ENCODE data around the gene PCDHB11.
"Not testable (repeated sequence)": the region's sequence is repeated elsewhere in the genome, so short reads cannot be mapped to it uniquely, and the experiment has no call there.

PCDHB11 gene

DNA sequence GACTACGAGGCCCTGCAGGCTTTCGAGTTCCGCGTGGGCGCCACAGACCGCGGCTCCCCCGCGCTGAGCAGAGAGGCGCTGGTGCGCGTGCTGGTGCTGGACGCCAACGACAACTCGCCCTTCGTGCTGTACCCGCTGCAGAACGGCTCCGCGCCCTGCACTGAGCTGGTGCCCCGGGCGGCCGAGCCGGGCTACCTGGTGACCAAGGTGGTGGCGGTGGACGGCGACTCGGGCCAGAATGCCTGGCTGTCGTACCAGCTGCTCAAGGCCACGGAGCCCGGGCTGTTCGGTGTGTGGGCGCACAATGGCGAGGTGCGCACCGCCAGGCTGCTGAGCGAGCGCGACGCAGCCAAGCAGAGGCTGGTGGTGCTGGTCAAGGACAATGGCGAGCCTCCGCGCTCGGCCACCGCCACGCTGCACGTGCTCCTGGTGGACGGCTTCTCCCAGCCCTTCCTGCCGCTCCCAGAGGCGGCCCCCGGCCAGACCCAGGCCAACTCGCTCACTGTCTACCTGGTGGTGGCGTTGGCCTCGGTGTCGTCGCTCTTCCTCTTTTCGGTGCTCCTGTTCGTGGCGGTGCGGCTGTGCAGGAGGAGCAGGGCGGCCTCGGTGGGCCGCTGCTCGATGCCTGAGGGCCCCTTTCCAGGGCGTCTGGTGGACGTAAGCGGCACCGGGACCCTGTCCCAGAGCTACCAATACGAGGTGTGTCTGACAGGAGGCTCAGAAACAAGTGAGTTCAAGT, 15.1 kb upstream of the PCDHB11 start:
- in situ Hi-C loops (cut with MboI; ENCODE audit: low sequenced_read_pairs): loop anchor here (25.0 kb wide), 1 partner anchor 378 kb away; no protein-coding TSS in a partner anchor

DNA sequence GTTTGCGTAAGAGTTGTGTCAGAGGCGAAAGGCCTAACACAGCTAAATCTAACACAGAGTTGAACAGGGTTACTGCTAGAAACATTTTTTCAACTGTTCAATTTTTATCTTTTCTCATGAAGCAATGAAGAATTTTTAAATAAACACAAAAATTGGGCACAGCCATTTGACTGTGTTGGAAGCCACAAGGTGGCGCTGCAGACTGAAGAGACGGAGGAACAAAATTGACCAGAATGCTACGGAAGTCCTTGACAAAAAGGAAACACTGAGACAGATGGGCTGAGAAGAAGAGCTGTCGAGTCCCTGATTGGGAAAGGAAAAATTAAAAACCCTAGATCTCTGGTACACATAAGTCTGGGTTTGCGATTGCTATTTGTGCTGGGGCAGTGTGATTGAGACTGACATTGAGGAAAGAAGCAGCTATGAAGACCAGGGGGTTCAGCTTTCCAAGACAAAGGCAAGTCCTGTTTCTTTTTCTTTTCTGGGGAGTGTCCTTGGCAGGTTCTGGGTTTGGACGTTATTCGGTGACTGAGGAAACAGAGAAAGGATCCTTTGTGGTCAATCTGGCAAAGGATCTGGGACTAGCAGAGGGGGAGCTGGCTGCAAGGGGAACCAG, 12.4 kb upstream of the PCDHB11 start, which contains the start of gene PCDHB9:
TSS of gene PCDHB9 (plus strand) at position 265 of the 616 bp plus-strand sequence. CDS start at position 423, 158 bp downstream.
- in situ Hi-C loops (cut with MboI; ENCODE audit: low sequenced_read_pairs): loop anchor here (25.0 kb wide), 1 partner anchor 375 kb away; no protein-coding TSS in a partner anchor

- in situ Hi-C loops (cut with MboI; ENCODE audit: low sequenced_read_pairs): loop anchor here (25.0 kb wide), 1 partner anchor 374 kb away; no protein-coding TSS in a partner anchor
Observed at GRCh38 chr5:141188682-141189081, 10.7 kb upstream of the PCDHB11 start.

- in situ Hi-C loops (cut with MboI; ENCODE audit: low sequenced_read_pairs): loop anchor here (25.0 kb wide), 1 partner anchor 373 kb away; no protein-coding TSS in a partner anchor
Observed at GRCh38 chr5:141189131-141189530, 10.3 kb upstream of the PCDHB11 start.

DNA sequence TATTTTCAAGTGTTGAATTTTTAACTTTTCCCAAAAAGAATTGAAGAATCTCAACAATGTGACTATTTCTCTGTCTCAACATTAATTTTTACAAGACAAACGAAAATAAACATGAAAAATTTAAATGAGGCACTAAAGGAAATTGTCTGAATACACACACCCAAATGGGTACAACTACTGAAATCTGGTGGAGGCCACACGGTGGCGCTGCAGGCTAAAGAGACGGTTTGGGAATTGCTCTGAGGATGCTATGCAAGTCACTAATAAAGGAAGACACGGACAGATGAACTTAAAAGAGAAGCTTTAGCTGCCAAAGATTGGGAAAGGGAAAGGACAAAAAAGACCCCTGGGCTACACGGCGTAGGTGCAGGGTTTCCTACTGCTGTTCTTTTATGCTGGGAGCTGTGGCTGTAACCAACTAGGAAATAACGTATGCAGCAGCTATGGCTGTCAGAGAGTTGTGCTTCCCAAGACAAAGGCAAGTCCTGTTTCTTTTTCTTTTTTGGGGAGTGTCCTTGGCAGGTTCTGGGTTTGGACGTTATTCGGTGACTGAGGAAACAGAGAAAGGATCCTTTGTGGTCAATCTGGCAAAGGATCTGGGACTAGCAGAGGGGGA, 7.2 kb upstream of the PCDHB11 start, which contains the start of gene PCDHB10:
TSS of gene PCDHB10 (plus strand) at position 244 of the 616 bp plus-strand sequence. CDS start at position 444, 200 bp downstream.
- in situ Hi-C loops (cut with MboI; ENCODE audit: low sequenced_read_pairs): loop anchor here (25.0 kb wide), 1 partner anchor 370 kb away; no protein-coding TSS in a partner anchor

GRCh38 chr5:141194332-141194731, 5.1 kb upstream of the PCDHB11 start:
- in situ Hi-C loops (cut with MboI; ENCODE audit: low sequenced_read_pairs): loop anchor here (25.0 kb wide), 1 partner anchor 368 kb away; no protein-coding TSS in a partner anchor

DNA sequence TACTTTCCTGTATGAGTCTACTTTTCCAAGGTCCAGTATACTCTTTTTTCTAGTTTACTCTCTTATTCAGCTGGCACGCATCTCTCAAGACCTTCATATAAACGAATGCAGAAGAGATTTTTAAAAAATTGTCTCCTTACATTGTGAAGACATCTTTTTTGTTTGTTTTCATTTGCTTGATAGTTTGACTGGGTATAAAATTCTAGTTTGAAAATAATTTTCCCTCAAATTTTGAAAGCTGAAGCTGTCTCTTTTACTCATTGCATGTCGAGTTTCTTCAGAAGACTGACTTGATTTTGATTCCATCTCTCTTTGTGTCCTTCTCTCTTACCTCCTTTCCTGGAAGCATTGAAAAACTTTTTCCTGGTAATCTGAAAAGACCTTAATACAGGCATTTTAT, 3.1 kb upstream of the PCDHB11 start:
- in situ Hi-C loops (cut with MboI; ENCODE audit: low sequenced_read_pairs): loop anchor here (25.0 kb wide), 1 partner anchor 366 kb away; no protein-coding TSS in a partner anchor

DNA sequence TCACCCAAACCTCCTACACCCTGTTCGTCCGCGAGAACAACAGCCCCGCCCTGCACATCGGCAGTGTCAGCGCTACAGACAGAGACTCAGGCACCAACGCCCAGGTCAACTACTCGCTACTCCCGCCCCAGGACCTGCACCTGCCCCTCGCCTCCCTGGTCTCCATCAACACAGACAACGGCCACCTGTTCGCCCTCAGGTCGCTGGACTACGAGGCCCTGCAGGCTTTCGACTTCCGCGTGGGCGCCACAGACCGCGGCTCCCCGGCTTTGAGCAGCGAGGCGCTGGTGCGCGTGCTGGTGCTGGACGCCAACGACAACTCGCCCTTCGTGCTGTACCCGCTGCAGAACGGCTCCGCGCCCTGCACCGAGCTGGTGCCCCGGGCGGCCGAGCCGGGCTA, 1.7 kb downstream of the PCDHB11 start:
- in situ Hi-C loops (cut with MboI; ENCODE audit: low sequenced_read_pairs): not testable (repeated sequence)

DNA sequence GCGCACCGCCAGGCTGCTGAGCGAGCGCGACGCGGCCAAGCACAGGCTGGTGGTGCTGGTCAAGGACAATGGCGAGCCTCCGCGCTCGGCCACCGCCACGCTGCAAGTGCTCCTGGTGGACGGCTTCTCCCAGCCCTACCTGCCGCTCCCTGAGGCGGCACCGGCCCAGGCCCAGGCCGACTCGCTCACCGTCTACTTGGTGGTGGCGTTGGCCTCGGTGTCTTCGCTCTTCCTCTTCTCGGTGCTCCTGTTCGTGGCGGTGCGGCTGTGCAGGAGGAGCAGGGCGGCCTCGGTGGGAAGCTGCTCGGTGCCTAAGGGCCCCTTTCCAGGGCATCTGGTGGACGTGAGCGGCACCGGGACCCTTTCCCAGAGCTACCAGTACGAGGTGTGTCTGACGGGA, 2.2 kb downstream of the PCDHB11 start:
- in situ Hi-C loops (cut with MboI; ENCODE audit: low sequenced_read_pairs): not testable (repeated sequence)

GRCh38 chr5:141208478-141208877, 9.1 kb downstream of the PCDHB11 start, which contains the start of gene PCDHB12:
TSS of gene PCDHB12 (plus strand) at chr5:141208719. CDS start at chr5:141208908, 189 bp downstream.
- in situ Hi-C loops (cut with MboI; ENCODE audit: low sequenced_read_pairs): no loop called here

DNA sequence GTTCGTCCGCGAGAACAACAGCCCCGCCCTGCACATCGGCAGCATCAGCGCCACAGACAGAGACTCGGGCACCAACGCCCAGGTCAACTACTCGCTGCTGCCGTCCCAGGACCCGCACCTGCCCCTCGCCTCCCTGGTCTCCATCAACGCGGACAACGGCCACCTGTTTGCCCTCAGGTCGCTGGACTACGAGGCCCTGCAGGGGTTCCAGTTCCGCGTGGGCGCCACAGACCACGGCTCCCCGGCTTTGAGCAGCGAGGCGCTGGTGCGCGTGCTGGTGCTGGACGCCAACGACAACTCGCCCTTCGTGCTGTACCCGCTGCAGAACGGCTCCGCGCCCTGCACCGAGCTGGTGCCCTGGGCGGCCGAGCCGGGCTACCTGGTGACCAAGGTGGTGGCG, 10.9 kb downstream of the PCDHB11 start:
- in situ Hi-C loops (cut with MboI; ENCODE audit: low sequenced_read_pairs): not testable (repeated sequence)

DNA sequence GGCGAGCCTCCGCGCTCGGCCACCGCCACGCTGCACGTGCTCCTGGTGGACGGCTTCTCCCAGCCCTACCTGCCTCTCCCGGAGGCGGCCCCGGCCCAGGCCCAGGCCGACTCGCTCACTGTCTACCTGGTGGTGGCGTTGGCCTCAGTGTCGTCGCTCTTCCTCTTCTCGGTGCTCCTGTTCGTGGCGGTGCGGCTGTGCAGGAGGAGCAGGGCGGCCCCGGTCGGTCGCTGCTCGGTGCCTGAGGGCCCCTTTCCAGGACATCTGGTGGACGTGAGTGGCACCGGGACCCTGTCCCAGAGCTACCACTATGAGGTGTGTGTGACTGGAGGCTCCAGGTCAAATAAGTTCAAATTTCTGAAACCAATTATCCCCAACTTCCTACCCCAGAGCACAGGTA, 11.4 kb downstream of the PCDHB11 start:
- in situ Hi-C loops (cut with MboI; ENCODE audit: low sequenced_read_pairs): not testable (repeated sequence)

DNA sequence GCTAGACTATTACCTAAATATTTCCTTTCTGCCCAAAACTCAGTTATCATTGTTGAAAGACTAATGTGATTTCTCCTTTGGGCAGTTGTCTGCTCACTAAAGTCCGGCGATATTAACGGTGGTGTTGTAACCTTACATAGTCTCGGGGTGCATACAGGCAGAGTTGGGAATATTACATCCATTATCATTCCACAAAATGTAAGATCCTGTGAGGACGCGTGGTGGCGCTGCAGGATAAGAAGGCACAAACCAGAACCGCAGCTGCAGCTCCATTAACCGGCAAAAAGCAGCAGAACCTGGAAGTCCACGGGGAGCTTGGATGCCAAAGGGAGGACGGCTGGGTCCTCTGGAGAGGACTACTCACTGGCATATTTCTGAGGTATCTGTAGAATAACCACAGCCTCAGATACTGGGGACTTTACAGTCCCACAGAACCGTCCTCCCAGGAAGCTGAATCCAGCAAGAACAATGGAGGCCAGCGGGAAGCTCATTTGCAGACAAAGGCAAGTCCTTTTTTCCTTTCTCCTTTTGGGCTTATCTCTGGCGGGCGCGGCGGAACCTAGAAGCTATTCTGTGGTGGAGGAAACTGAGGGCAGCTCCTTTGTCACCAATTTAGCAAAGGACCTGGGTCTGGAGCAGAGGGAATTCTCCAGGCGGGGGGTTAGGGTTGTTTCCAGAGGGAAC, 14.4 kb downstream of the PCDHB11 start, which contains the start of gene PCDHB13:
TSS of gene PCDHB13 (plus strand) at position 264 of the 684 bp plus-strand sequence. CDS start at position 469, 205 bp downstream.
- in situ Hi-C loops (cut with MboI; ENCODE audit: low sequenced_read_pairs): not testable (repeated sequence)

- in situ Hi-C loops (cut with MboI; ENCODE audit: low sequenced_read_pairs): not testable (repeated sequence)
Observed at GRCh38 chr5:141214583-141214982, 15.2 kb downstream of the PCDHB11 start.

DNA sequence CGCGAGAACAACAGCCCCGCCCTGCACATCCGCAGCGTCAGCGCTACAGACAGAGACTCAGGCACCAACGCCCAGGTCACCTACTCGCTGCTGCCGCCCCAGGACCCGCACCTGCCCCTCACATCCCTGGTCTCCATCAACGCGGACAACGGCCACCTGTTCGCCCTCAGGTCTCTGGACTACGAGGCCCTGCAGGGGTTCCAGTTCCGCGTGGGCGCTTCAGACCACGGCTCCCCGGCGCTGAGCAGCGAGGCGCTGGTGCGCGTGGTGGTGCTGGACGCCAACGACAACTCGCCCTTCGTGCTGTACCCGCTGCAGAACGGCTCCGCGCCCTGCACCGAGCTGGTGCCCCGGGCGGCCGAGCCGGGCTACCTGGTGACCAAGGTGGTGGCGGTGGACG, 16.1 kb downstream of the PCDHB11 start:
- in situ Hi-C loops (cut with MboI; ENCODE audit: low sequenced_read_pairs): not testable (repeated sequence)

DNA sequence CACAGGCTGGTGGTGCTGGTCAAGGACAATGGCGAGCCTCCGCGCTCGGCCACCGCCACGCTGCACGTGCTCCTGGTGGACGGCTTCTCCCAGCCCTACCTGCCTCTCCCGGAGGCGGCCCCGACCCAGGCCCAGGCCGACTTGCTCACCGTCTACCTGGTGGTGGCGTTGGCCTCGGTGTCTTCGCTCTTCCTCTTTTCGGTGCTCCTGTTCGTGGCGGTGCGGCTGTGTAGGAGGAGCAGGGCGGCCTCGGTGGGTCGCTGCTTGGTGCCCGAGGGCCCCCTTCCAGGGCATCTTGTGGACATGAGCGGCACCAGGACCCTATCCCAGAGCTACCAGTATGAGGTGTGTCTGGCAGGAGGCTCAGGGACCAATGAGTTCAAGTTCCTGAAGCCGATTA, 16.6 kb downstream of the PCDHB11 start:
- in situ Hi-C loops (cut with MboI; ENCODE audit: low sequenced_read_pairs): not testable (repeated sequence)

- in situ Hi-C loops (cut with MboI; ENCODE audit: low sequenced_read_pairs): no loop called here
Observed at GRCh38 chr5:141223112-141223783, 23.8 kb downstream of the PCDHB11 start, which contains the start of gene PCDHB14. TSS of gene PCDHB14 (plus strand) at chr5:141223343. CDS start at chr5:141223506, 163 bp downstream.

DNA sequence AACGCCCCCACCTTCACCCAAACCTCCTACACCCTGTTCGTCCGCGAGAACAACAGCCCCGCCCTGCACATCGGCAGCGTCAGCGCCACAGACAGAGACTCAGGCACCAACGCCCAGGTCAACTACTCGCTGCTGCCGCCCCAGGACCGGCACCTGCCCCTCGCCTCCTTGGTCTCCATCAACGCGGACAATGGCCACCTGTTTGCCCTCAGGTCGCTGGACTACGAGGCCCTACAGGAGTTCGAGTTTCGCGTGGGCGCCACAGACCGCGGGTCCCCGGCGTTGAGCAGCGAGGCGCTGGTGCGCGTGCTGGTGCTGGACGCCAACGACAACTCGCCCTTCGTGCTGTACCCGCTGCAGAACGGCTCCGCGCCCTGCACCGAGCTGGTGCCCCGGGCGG, 25.4 kb downstream of the PCDHB11 start:
- in situ Hi-C loops (cut with MboI; ENCODE audit: low sequenced_read_pairs): not testable (repeated sequence)

DNA sequence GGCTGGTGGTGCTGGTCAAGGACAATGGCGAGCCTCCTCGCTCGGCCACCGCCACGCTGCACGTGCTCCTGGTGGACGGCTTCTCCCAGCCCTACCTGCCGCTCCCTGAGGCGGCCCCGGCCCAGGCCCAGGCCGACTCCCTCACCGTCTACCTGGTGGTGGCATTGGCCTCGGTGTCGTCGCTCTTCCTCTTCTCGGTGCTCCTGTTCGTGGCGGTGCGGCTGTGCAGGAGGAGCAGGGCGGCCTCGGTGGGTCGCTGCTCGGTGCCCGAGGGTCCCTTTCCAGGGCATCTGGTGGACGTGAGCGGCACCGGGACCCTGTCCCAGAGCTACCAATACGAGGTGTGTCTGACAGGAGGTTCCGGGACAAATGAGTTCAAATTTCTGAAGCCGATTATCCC, 26.0 kb downstream of the PCDHB11 start:
- in situ Hi-C loops (cut with MboI; ENCODE audit: low sequenced_read_pairs): not testable (repeated sequence)
